ENCODE data around the gene TLDC2. TPM values are rescaled to one million over a fixed set of nuclear protein-coding genes. Genes with fewer than 3 reads are reported as not detected.

TLDC2 gene
- total and polyA plus RNA-seq, 2 of the 8 experiments (the other 6 are each of a cell fraction or from before 2014, with no cell fraction given) = 0.29 to 0.34 TPM

- Histone ChIP-seq H2AFZ (ENCODE audit: low read length) (no peak overlapping the region), H2AK5ac (ENCODE audit: low read depth, low read length) (no peak overlapping the region), H3K56ac (replicated peaks; ENCODE audit: insufficient read length, low read depth, low read length) (no peak overlapping the region), H2BK5ac (ENCODE audit: low read depth, low read length) (no peak overlapping the region), H3K9ac (replicated peaks in 1 of 4; ENCODE audit: extremely low read depth in 1 of 4, low read depth in 3 of 4, low read length in 3 of 4) (no peak overlapping the region), H3K79me2 (ENCODE audit: control insufficient read depth in 1 of 2, insufficient read depth in 2 of 2, low read length in 2 of 2) (no peaks in the 10 kb centered on the region), H3K23me2 (ENCODE audit: low read depth, low read length) (no peaks in the 10 kb centered on the region), H3K27me3 (replicated peaks in 1 of 4; ENCODE audit: control insufficient read depth in 3 of 4, extremely low read depth in 1 of 4, insufficient read depth in 3 of 4, low read length in 3 of 4) (no peaks in the 10 kb centered on the region), H2BK15ac (ENCODE audit: low read length) (no peak overlapping the region), H3K23ac (ENCODE audit: insufficient read length) (no peak overlapping the region), H2BK20ac (ENCODE audit: low read length) (no peak overlapping the region), H3K4me1 (replicated peaks in 1 of 4; ENCODE audit: control insufficient read depth in 3 of 4, insufficient read depth in 4 of 4, low read length in 3 of 4) (peaks cover 0 to 1% (median 0%) of the 10 kb centered on the region in 4 experiments; a peak in 1 of 7 replicates), H4K5ac (ENCODE audit: insufficient read length, low read depth, low read length) (no peak overlapping the region), H3K9me3 (ENCODE audit: insufficient read depth in 2 of 2, low read depth in 1 of 2, low read length in 1 of 2) (no peaks in the 10 kb centered on the region), H4K20me1 (replicated peaks in 1 of 2; ENCODE audit: control insufficient read depth in 1 of 2, insufficient read depth in 2 of 2, low read length in 2 of 2) (no peaks in the 10 kb centered on the region), H3K79me1 (ENCODE audit: low read depth, low read length) (no peaks in the 10 kb centered on the region), H3K36me3 (ENCODE audit: control insufficient read depth in 2 of 4, insufficient read depth in 4 of 4, low read length in 3 of 4) (peaks cover 0 to 36% (median 2%) of the 10 kb centered on the region in 4 experiments; a peak in 6 of 8 replicates), H2BK120ac (replicated peaks; ENCODE audit: low read depth, low read length) (no peak overlapping the region), H3K4ac (replicated peaks; ENCODE audit: insufficient read length, low read depth, low read length) (no peak overlapping the region), H4K91ac (replicated peaks; ENCODE audit: insufficient read length, low read length) (no peak overlapping the region), H3K27ac (ENCODE audit: low read depth, low read length) (no peak overlapping the region), H4K8ac (ENCODE audit: extremely low read depth, insufficient read depth, low read length) (no peak overlapping the region; the same call in 1 of the 2 replicates), H3K4me2 (ENCODE audit: insufficient read depth in 1 of 2, low read depth in 2 of 2, low read length in 2 of 2) (no peak overlapping the region), H3K4me3 (ENCODE audit: extremely low read depth in 1 of 4, insufficient read depth in 2 of 4, low read depth in 3 of 4, low read length in 4 of 4) (no peak overlapping the region), H3K14ac (ENCODE audit: insufficient read length) (no peak overlapping the region), H2BK12ac (ENCODE audit: low read depth, low read length) (no peak overlapping the region), H3K18ac (ENCODE audit: extremely low read depth, low read length) (no peak overlapping the region)
- FAIRE-seq (no peak), DNase-seq (ENCODE audit: low read depth in 1 of 2, low spot score in 2 of 2) (no peak)
- ChIA-PET POLR2A (ENCODE audit: partially characterized antibody) (no interaction called here), CTCF (ENCODE audit: partially characterized antibody) (interaction anchor here (0.6 to 3.3 kb wide), 7 partner anchors 11 to 1325 kb away, joined by 3 to 15 read pairs (median 5); no protein-coding TSS in a partner anchor)
- 88% methylated on average over 6 of the region's 6 CpGs; no CpG with 5 or more reads in 1 of the 2 experiments for WGBS, 2 experiments (ENCODE audit: extremely low coverage in 1 of 2, insufficient coverage in 1 of 2, insufficient read length in 1 of 2, insufficient replicate concordance in 2 of 2, low coverage in 1 of 2, low lambda C conversion rate in 2 of 2, missing lambda C conversion rate in 1 of 2)
- TF ChIP-seq TBP (IDR thresholded peaks at IDR 0.05; ENCODE audit: low read depth, low read length) (no peak), KDM4A (IDR thresholded peaks at IDR 0.05; ENCODE audit: low read depth, low read length, severe bottlenecking) (no peak), POU5F1 (IDR thresholded peaks at IDR 0.05; ENCODE audit: low read depth, low read length) (no peak), RBBP5 (IDR thresholded peaks at IDR 0.05; ENCODE audit: borderline replicate concordance, low read depth, low read length) (no peak), RXRA (IDR thresholded peaks at IDR 0.05; ENCODE audit: insufficient read depth, low read depth, low read length) (no peak), CREB1 (IDR thresholded peaks at IDR 0.05) (no peak), EGR1 (IDR thresholded peaks at IDR 0.05; ENCODE audit: borderline replicate concordance, low read depth, low read length) (no peak), USF2 (IDR thresholded peaks at IDR 0.05; ENCODE audit: low read length) (no peak), SP2 (IDR thresholded peaks at IDR 0.05; ENCODE audit: low read length) (no peak)
These were observed 41.3 kb downstream of the TLDC2 start for GRCh38 chr20:36917240-36917639.

All from H1 (cell line).